Measurements from ENCODE around the gene OXSR1. TPM values are rescaled to one million over a fixed set of nuclear protein-coding genes. Genes with fewer than 3 reads are reported as not detected.

OXSR1 gene
- total and polyA plus RNA-seq, 8 donors: 7.0 to 49.9 (median 19.8) TPM

- H3K27ac ChIP-seq: peak overlapping the region in 2 of 5 donors; percentile 74 to 79
- no peaks in the 10 kb centered on the region for H3K36me3 ChIP-seq
- intact Hi-C loops (cut with DNase I; ENCODE audit: low total_unique reads): no loop called here
- H3K4me3 ChIP-seq: no peak overlapping the region
- H3K9me3 ChIP-seq: no peaks in the 10 kb centered on the region
- DNase-seq: no peak
- TF ChIP-seq POLR2A (IDR thresholded peaks at IDR 0.05) (no peak), EP300 (IDR thresholded peaks at IDR 0.05) (no peak), CTCF (IDR thresholded peaks at IDR 0.05) (no peak), POLR2AphosphoS5 (IDR thresholded peaks at IDR 0.05) (no peak)
- 87 to 100% (median 91%) methylated on average over 2 of the region's 2 CpGs for WGBS, 5 donors
- H3K4me1 ChIP-seq: peaks cover 0 to 35% (median 0%) of the 10 kb centered on the region in 4 donors
- H3K27me3 ChIP-seq: no peaks in the 10 kb centered on the region
Measured at GRCh38 chr3:38152609-38153008, 12.7 kb upstream of the OXSR1 start.

- TF ChIP-seq POLR2A (IDR thresholded peaks at IDR 0.05): no peak
- no peak for TF ChIP-seq EP300 (IDR thresholded peaks at IDR 0.05)
- TF ChIP-seq POLR2AphosphoS5 (IDR thresholded peaks at IDR 0.05): no peak
- no peak for TF ChIP-seq CTCF (IDR thresholded peaks at IDR 0.05)
- Histone ChIP-seq H3K4me1 (peaks cover 0 to 32% (median 0%) of the 10 kb centered on the region in 4 donors), H3K27ac (peak overlapping the region in 3 of 5 donors; percentile 23 to 54 (median 52)), H3K36me3 (no peaks in the 10 kb centered on the region), H3K9me3 (no peaks in the 10 kb centered on the region), H3K4me3 (no peak overlapping the region), H3K27me3 (no peaks in the 10 kb centered on the region)
- 93 to 100% (median 95%) methylated on average over 2 of the region's 2 CpGs for WGBS, 5 donors
- DNase-seq: no peak
- intact Hi-C loops (cut with DNase I; ENCODE audit: low total_unique reads): no loop called here
Measured at GRCh38 chr3:38153221-38153620, 12.1 kb upstream of the OXSR1 start.

- no peaks in the 10 kb centered on the region for H3K36me3 ChIP-seq
- intact Hi-C loops (cut with DNase I; ENCODE audit: low total_unique reads): no loop called here
- H3K9me3 ChIP-seq: no peaks in the 10 kb centered on the region
- H3K4me3 ChIP-seq: no peak overlapping the region
- no peak for TF ChIP-seq POLR2A (IDR thresholded peaks at IDR 0.05)
- no peak for TF ChIP-seq EP300 (IDR thresholded peaks at IDR 0.05)
- TF ChIP-seq CTCF (IDR thresholded peaks at IDR 0.05): no peak
- peak in 2 of 3 donors; percentile 25 to 39 for TF ChIP-seq POLR2AphosphoS5 (IDR thresholded peaks at IDR 0.05)
- H3K27ac ChIP-seq: peak overlapping the region in 3 of 5 donors; percentile 14 to 54 (median 52)
- H3K4me1 ChIP-seq: peaks cover 0 to 32% (median 0%) of the 10 kb centered on the region in 4 donors
- 67 to 85% (median 77%) methylated on average over 2 of the region's 2 CpGs for WGBS, 5 donors
- peak in 1 of 2 donors; percentile 60 for DNase-seq
- no peaks in the 10 kb centered on the region for H3K27me3 ChIP-seq
Measured at GRCh38 chr3:38154033-38154494, 11.3 kb upstream of the OXSR1 start.

- TF ChIP-seq CTCF (IDR thresholded peaks at IDR 0.05) (no peak), POLR2AphosphoS5 (IDR thresholded peaks at IDR 0.05) (peak in 1 of 3 donors; percentile 26)
- Histone ChIP-seq H3K4me1 (peaks cover 0 to 32% (median 0%) of the 10 kb centered on the region in 4 donors), H3K27me3 (no peaks in the 10 kb centered on the region), H3K9me3 (no peaks in the 10 kb centered on the region), H3K36me3 (no peaks in the 10 kb centered on the region), H3K4me3 (no peak overlapping the region), H3K27ac (peak overlapping the region in 2 of 5 donors; percentile 52 to 54)
- DNase-seq: peak in 1 of 2 donors; percentile 75
- WGBS, 5 donors: 49 to 59% (median 58%) methylated on average over 2 of the region's 2 CpGs
- intact Hi-C loops (cut with DNase I; ENCODE audit: low total_unique reads): no loop called here
Measured at GRCh38 chr3:38154625-38155255, 10.6 kb upstream of the OXSR1 start.

Data from stomach (tissue), 9 donors.